K562 (cell line): ENCODE measurements around the gene KIF17. TPM values are rescaled to one million over a fixed set of nuclear protein-coding genes. Genes with fewer than 3 reads are reported as not detected.

Experiments used
- ATF3 ChIP-seq, 2 experiments: fragments of 450-650 bp in 1 of 2; sonication (generic) in 1 of 2; formaldehyde crosslinking in 1 of 2; IDR thresholded peaks in 1 of 2; conservative IDR thresholded peaks in 1 of 2; 2 replicates each; pipeline versions ENCODE4 v1.6.1 to v1.8.1; 2016 to 2023; ENCODE audit warnings: mild to moderate bottlenecking in 2 of 2, moderate library complexity in 2 of 2, inconsistent platforms in 1 of 2, missing genetic modification reagents in 1 of 2
- CBFA2T3 ChIP-seq: fragments of 450-650 bp; IDR thresholded peaks from 2 replicates; pipeline ENCODE4 v1.6.1; 2017
- CHD7 ChIP-seq: fragments of 200-600 bp; sonication (generic); IDR thresholded peaks from one replicate; pipeline ENCODE4 v1.6.1; 2012; ENCODE audit warnings: mild to moderate bottlenecking, low read depth, low read length, inconsistent platforms
- DIDO1 ChIP-seq: fragments of 450-650 bp; IDR thresholded peaks from 2 replicates; pipeline ENCODE4 v1.6.1; 2016; ENCODE audit warnings: low read depth, missing biosample characterization, missing genetic modification characterization
- ETV1 ChIP-seq: fragments of 450-650 bp; conservative IDR thresholded peaks from 2 replicates; pipeline ENCODE4 v1.6.1; 2016; ENCODE audit warnings: missing genetic modification characterization, control low read depth, low read depth, missing compliant biosample characterization
- HNRNPLL ChIP-seq: fragments of 200-400 bp; formaldehyde crosslinking; IDR thresholded peaks from 2 replicates; pipeline ENCODE4 v1.6.1; 2017; ENCODE audit warnings: low read length, low read depth, mild to moderate bottlenecking; ENCODE audit not compliant: poor library complexity, severe bottlenecking
- KDM5B ChIP-seq: fragments of 200-600 bp; sonication (generic); IDR thresholded peaks from 2 replicates; pipeline ENCODE4 v1.6.1; 2012; ENCODE audit warnings: low read depth, mild to moderate bottlenecking, moderate library complexity, low read length, control low read depth, inconsistent platforms; ENCODE audit not compliant: insufficient replicate concordance
- NONO ChIP-seq, 2 experiments: fragments of 200-400 bp in 1 of 2; fragments of 450-650 bp in 1 of 2; formaldehyde crosslinking in 1 of 2; IDR thresholded peaks; 2 replicates each; pipeline ENCODE4 v1.6.1; 2017; ENCODE audit warnings: low read depth in 2 of 2, mild to moderate bottlenecking in 2 of 2, moderate library complexity in 2 of 2, low read length in 1 of 2
- SMC3 ChIP-seq: conservative IDR thresholded peaks from 2 replicates; pipeline ENCODE4 v1.6.1; 2011; ENCODE audit warnings: low read depth, low read length, improper control_type of control experiment; ENCODE audit not compliant: insufficient read depth
- TRIM24 ChIP-seq, 2 experiments: fragments of 450-650 bp; IDR thresholded peaks; 2 replicates each; pipeline ENCODE4 v1.6.1; 2016
- ZBTB7A ChIP-seq: IDR thresholded peaks from 2 replicates; pipeline ENCODE4 v1.6.1; 2011; ENCODE audit warnings: low read depth, mild to moderate bottlenecking, low read length, moderate library complexity, borderline replicate concordance; ENCODE audit not compliant: control insufficient read depth
- ZNF253 ChIP-seq: fragments of 250-450 bp; sonication (Bioruptor Pico); conservative IDR thresholded peaks from 2 replicates; pipeline ENCODE4 v1.6.1; 2021; ENCODE audit warnings: mild to moderate bottlenecking
- ZNF717 ChIP-seq: fragments of 250-450 bp; sonication (Bioruptor Pico); IDR thresholded peaks from 2 replicates; pipeline ENCODE4 v1.5.0; 2021
- polyA plus RNA-seq, 8 experiments: library from polyadenylated mRNA; depleted of rRNA in 4 of 8; stranded (reverse) in 5 of 8; unstranded in 3 of 8; fragments of >200 nt; fragmentation: Nextera tagmentation in 2 of 8; fragmentation: Illumina TruSeq in 1 of 8; extraction: Ambion mirVana in 2 of 8; extraction: Trizol in 1 of 8; gene quantifications; 2 replicates each; pipeline versions ENCODE4 v1.2.1 to v1.2.3, GENCODE V29; 2011 to 2014; ENCODE audit warnings: inconsistent platforms in 1 of 8, missing spikeins in 1 of 8
- total RNA-seq, 7 experiments: library from RNA; depleted of rRNA in 6 of 7; stranded (reverse); fragments of >200 nt in 6 of 7; fragmentation: Illumina TruSeq in 2 of 7; extraction: Trizol in 2 of 7; gene quantifications; 2 replicates each; pipeline versions ENCODE4 v1.2.1 to v1.2.3, GENCODE V29; 2011 to 2021; ENCODE audit warnings: low replicate concordance in 1 of 7

KIF17 gene
- total and polyA plus RNA-seq, 9 of the 15 experiments (the other 6 are each of a cell fraction or from before 2014, with no cell fraction given), result 0.04 to 0.47 (median 0.18) TPM; not detected in 5

GRCh38 chr1:20717452-20718342 lies at the start of gene KIF17 (continued):
- TF ChIP-seq CHD7, result no peak
- TF ChIP-seq TRIM24 (IDR thresholded peaks at IDR 0.05), result 0 out of 4 replicates have a peak, but pooled peaks of 1 of the 2 experiments have one; percentile 40
- TF ChIP-seq ETV1 (tag), result no peak
- TF ChIP-seq NONO (IDR thresholded peaks at IDR 0.05; ENCODE audit: low read depth in 2 of 2, low read length in 1 of 2), result peak in 1 of 2 experiments; percentile 67; a peak in 1 of 4 replicates
- TF ChIP-seq ATF3 (IDR thresholded peaks at IDR 0.05), result no peak
- no peak for TF ChIP-seq ATF3 (CRISPR knock-in tag; conservative IDR thresholded peaks at IDR 0.05)
- no peak for TF ChIP-seq ZNF717
- TF ChIP-seq KDM5B, result peak; percentile 20
- TF ChIP-seq ZBTB7A, result peak; percentile 51; the same call in 1 of the 2 replicates
- no peak for TF ChIP-seq CBFA2T3
- TF ChIP-seq DIDO1 (tag), result no peak
- TF ChIP-seq HNRNPLL, result peak; percentile 43
- TF ChIP-seq ZNF253 (CRISPR knock-in tag), result no peak
- TF ChIP-seq SMC3, result no peak
